Liver (tissue), 9 donors: Measurements from ENCODE around the gene TEX19. TPM values are rescaled to one million over a fixed set of nuclear protein-coding genes. Genes with fewer than 3 reads are reported as not detected.

Experiments
- DNase-seq: peaks from one replicate; pipeline ENCODE4 v3.0.0-alpha.2; 2017; ENCODE audit warnings: low spot score
- H3K27ac ChIP-seq, 2 donors: one replicate each; pipeline ENCODE4 v1.7.0; 2013; ENCODE audit warnings: inconsistent platforms in 2 of 2, low read length in 2 of 2, control low read depth in 1 of 2, low read depth in 1 of 2, mild to moderate bottlenecking in 1 of 2
- H3K27me3 ChIP-seq, 4 donors: one replicate each; pipeline versions ENCODE4 v1.6.1 to v1.7.0; 2013; ENCODE audit warnings: low read length in 3 of 4, inconsistent platforms in 1 of 4, mild to moderate bottlenecking in 1 of 4, moderate library complexity in 1 of 4; ENCODE audit not compliant: control insufficient read depth in 4 of 4, insufficient read depth in 4 of 4
- H3K36me3 ChIP-seq, 4 donors: one replicate each; pipeline versions ENCODE4 v1.6.1 to v1.7.0; 2013; ENCODE audit warnings: low read length in 3 of 4, mild to moderate bottlenecking in 3 of 4, low read depth in 1 of 4, moderate library complexity in 1 of 4; ENCODE audit not compliant: control insufficient read depth in 4 of 4, insufficient read depth in 3 of 4
- H3K4me1 ChIP-seq, 4 donors: one replicate each; pipeline versions ENCODE4 v1.6.1 to v1.7.0; 2013; ENCODE audit warnings: low read length in 3 of 4, mild to moderate bottlenecking in 3 of 4, moderate library complexity in 1 of 4; ENCODE audit not compliant: control insufficient read depth in 4 of 4, insufficient read depth in 4 of 4
- H3K4me3 ChIP-seq, 3 donors: one replicate each; pipeline versions ENCODE4 v1.6.1 to v1.7.0; 2013; ENCODE audit warnings: low read length in 3 of 3, control low read depth in 1 of 3, low read depth in 1 of 3, mild to moderate bottlenecking in 1 of 3
- H3K9ac ChIP-seq, 2 donors: one replicate each; pipeline ENCODE4 v1.7.0; 2013; ENCODE audit warnings: low read length in 2 of 2, mild to moderate bottlenecking in 2 of 2, moderate library complexity in 2 of 2, control low read depth in 1 of 2, low read depth in 1 of 2
- H3K9me3 ChIP-seq, 4 donors: one replicate each; pipeline versions ENCODE4 v1.6.1 to v1.7.0; 2013; ENCODE audit warnings: low read length in 3 of 4; ENCODE audit not compliant: control insufficient read depth in 4 of 4
- EGR1 ChIP-seq, 2 donors: IDR thresholded peaks; 2 replicates each; pipeline ENCODE4 v1.6.1; 2016 to 2018; ENCODE audit warnings: antibody characterized with exemption in 2 of 2, low read depth in 2 of 2
- FOXA1 ChIP-seq: IDR thresholded peaks from 2 replicates; pipeline ENCODE4 v1.6.1; 2016; ENCODE audit warnings: antibody characterized with exemption
- FOXA2 ChIP-seq: IDR thresholded peaks from 2 replicates; pipeline ENCODE4 v1.6.1; 2016; ENCODE audit warnings: antibody characterized with exemption
- GABPA ChIP-seq, 2 donors: IDR thresholded peaks in 1 of 2; conservative IDR thresholded peaks in 1 of 2; 2 replicates each; pipeline ENCODE4 v1.6.1; 2016; ENCODE audit warnings: antibody characterized with exemption in 2 of 2, mild to moderate bottlenecking in 1 of 2, moderate library complexity in 1 of 2
- HNF4A ChIP-seq, 2 donors: conservative IDR thresholded peaks; 2 replicates each; pipeline ENCODE4 v1.6.1; 2016; ENCODE audit warnings: antibody characterized with exemption in 2 of 2, mild to moderate bottlenecking in 2 of 2
- HNF4G ChIP-seq: IDR thresholded peaks from 2 replicates; pipeline ENCODE4 v1.6.1; 2016; ENCODE audit warnings: antibody characterized with exemption
- JUND ChIP-seq, 2 donors: IDR thresholded peaks; 2 replicates each; pipeline ENCODE4 v1.6.1; 2016; ENCODE audit warnings: antibody characterized with exemption in 2 of 2
- NR2F2 ChIP-seq: IDR thresholded peaks from 2 replicates; pipeline ENCODE4 v1.6.1; 2016; ENCODE audit warnings: antibody characterized with exemption
- RAD21 ChIP-seq, 2 donors: IDR thresholded peaks; 2 replicates each; pipeline ENCODE4 v1.6.1; 2016; ENCODE audit warnings: antibody characterized with exemption in 2 of 2, mild to moderate bottlenecking in 2 of 2
- RXRA ChIP-seq, 2 donors: IDR thresholded peaks; 2 replicates each; pipeline ENCODE4 v1.6.1; 2017 to 2018; ENCODE audit warnings: antibody characterized with exemption in 2 of 2, mild to moderate bottlenecking in 1 of 2
- SP1 ChIP-seq: IDR thresholded peaks from 2 replicates; pipeline ENCODE4 v1.6.1; 2018; ENCODE audit warnings: antibody characterized with exemption, mild to moderate bottlenecking
- TAF1 ChIP-seq: conservative IDR thresholded peaks from 2 replicates; pipeline ENCODE4 v1.6.1; 2016; ENCODE audit warnings: antibody characterized with exemption, mild to moderate bottlenecking
- YY1 ChIP-seq: IDR thresholded peaks from 2 replicates; pipeline ENCODE4 v1.6.1; 2016; ENCODE audit warnings: antibody characterized with exemption, mild to moderate bottlenecking
- WGBS: extraction: QIAGEN DNeasy Blood & Tissue Kit; methylation state at CpG from one replicate; pipeline ENCODE4 v1.1.7; 2013; 5-methylcytosine and 5-hydroxymethylcytosine counted together
- polyA plus RNA-seq, 2 donors: library from polyadenylated mRNA; stranded (reverse) in 1 of 2; unstranded in 1 of 2; fragments of 200-250 nt in 1 of 2; fragments of >200 nt in 1 of 2; fragmentation: Nextera tagmentation in 1 of 2; extraction: Ambion mirVana in 1 of 2; gene quantifications; one replicate each; pipeline versions ENCODE4 v1.2.1 to v1.2.3, GENCODE V29; 2013 to 2015
- total RNA-seq, 2 donors: library from RNA; depleted of rRNA; stranded (reverse); fragments of >200 nt; gene quantifications; one replicate each; pipeline ENCODE4 v1.2.3, GENCODE V29; 2014
- TF ChIP-seq, protein P1 (sequence below): fragments of 150-350 bp; IDR thresholded peaks from 2 replicates; pipeline ENCODE4 v1.5.1; 2017; ENCODE audit warnings: improper control_type of control experiment, low read depth, low read length; ENCODE audit not compliant: missing input control
- TF ChIP-seq, protein P2 (sequence below): IDR thresholded peaks from 2 replicates; pipeline ENCODE4 v1.6.1; 2016; ENCODE audit warnings: antibody characterized with exemption, mild to moderate bottlenecking
- TF ChIP-seq, protein P3 (sequence below): IDR thresholded peaks from 2 replicates; pipeline ENCODE4 v1.6.1; 2016; ENCODE audit warnings: antibody characterized with exemption
- TF ChIP-seq, protein P4 (sequence below): IDR thresholded peaks from 2 replicates; pipeline ENCODE4 v1.6.1; 2016; ENCODE audit warnings: antibody characterized with exemption
- donor health status: healthy.
- donor health status: healthy.
- donor health status: healthy.
- donor health status: healthy.
- donor health status: healthy.

TEX19 gene
- total and polyA plus RNA-seq, 4 donors: 0.14 TPM; not detected in 3

DNA sequence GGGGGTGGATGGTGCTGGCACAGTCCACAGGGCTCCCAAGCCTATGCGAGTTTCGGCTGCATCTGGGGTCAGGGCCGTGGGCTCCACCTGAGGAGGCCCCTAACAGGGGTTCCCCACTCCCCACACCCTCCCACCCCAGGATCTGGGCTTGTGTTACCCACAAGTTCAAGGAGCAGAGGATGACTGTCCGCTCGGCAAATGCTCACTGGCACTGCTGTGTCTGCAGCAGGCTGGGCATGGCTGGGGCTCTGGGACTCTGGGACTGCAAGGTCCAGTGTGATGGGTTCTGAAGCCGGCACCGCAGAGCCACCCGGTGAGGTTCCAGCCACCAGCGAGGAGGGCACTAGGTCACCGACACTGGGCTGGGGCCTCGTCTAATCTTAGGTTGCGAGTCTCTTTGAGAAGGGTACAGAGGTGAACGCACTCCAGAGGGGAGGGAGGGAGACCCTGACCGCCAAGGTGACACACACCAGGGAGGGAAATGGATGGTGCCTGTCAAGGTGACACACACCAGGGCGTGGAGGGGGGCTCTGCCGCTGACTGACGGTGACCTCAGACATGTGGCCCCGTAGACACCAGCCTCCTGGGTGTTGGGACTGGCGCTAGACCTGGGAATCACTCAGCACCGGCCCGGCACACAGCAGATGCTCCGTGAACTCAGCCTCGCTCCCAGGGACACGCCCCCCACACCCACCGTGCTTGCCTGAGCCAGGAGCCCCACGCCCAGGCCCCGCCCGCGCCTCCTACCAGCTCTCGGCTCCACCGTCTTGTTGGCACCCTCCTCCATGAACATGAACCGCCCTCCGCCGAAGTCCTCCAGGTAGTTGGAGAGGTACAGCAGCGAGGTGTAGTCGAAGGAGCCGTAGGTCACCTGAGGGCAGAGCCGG, 38.6 kb downstream of the TEX19 start:
- Histone ChIP-seq H3K9me3 (no peaks in the 10 kb centered on the region), H3K27ac (no peak overlapping the region), H3K36me3 (peaks cover 0 to 6% (median 4%) of the 10 kb centered on the region in 4 donors), H3K4me1 (peaks cover 0 to 1% (median under 1%) of the 10 kb centered on the region in 4 donors), H3K9ac (no peak overlapping the region), H3K27me3 (no peaks in the 10 kb centered on the region), H3K4me3 (no peak overlapping the region)
- TF ChIP-seq, protein P1, sequence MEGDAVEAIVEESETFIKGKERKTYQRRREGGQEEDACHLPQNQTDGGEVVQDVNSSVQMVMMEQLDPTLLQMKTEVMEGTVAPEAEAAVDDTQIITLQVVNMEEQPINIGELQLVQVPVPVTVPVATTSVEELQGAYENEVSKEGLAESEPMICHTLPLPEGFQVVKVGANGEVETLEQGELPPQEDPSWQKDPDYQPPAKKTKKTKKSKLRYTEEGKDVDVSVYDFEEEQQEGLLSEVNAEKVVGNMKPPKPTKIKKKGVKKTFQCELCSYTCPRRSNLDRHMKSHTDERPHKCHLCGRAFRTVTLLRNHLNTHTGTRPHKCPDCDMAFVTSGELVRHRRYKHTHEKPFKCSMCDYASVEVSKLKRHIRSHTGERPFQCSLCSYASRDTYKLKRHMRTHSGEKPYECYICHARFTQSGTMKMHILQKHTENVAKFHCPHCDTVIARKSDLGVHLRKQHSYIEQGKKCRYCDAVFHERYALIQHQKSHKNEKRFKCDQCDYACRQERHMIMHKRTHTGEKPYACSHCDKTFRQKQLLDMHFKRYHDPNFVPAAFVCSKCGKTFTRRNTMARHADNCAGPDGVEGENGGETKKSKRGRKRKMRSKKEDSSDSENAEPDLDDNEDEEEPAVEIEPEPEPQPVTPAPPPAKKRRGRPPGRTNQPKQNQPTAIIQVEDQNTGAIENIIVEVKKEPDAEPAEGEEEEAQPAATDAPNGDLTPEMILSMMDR: no peak
- TF ChIP-seq FOXA2 (no peak), RXRA (IDR thresholded peaks at IDR 0.05) (no peak), SP1 (no peak), FOXA1 (no peak), HNF4G (no peak), EGR1 (IDR thresholded peaks at IDR 0.05; ENCODE audit: low read depth in 2 of 2) (no peak), RAD21 (IDR thresholded peaks at IDR 0.05) (no peak), TAF1 (no peak), GABPA (IDR thresholded peaks at IDR 0.05 in 1 of 2, conservative IDR thresholded peaks at IDR 0.05 in 1 of 2) (no peak), JUND (IDR thresholded peaks at IDR 0.05) (no peak), HNF4A (conservative IDR thresholded peaks at IDR 0.05) (no peak), NR2F2 (no peak)
- TF ChIP-seq, protein P2, sequence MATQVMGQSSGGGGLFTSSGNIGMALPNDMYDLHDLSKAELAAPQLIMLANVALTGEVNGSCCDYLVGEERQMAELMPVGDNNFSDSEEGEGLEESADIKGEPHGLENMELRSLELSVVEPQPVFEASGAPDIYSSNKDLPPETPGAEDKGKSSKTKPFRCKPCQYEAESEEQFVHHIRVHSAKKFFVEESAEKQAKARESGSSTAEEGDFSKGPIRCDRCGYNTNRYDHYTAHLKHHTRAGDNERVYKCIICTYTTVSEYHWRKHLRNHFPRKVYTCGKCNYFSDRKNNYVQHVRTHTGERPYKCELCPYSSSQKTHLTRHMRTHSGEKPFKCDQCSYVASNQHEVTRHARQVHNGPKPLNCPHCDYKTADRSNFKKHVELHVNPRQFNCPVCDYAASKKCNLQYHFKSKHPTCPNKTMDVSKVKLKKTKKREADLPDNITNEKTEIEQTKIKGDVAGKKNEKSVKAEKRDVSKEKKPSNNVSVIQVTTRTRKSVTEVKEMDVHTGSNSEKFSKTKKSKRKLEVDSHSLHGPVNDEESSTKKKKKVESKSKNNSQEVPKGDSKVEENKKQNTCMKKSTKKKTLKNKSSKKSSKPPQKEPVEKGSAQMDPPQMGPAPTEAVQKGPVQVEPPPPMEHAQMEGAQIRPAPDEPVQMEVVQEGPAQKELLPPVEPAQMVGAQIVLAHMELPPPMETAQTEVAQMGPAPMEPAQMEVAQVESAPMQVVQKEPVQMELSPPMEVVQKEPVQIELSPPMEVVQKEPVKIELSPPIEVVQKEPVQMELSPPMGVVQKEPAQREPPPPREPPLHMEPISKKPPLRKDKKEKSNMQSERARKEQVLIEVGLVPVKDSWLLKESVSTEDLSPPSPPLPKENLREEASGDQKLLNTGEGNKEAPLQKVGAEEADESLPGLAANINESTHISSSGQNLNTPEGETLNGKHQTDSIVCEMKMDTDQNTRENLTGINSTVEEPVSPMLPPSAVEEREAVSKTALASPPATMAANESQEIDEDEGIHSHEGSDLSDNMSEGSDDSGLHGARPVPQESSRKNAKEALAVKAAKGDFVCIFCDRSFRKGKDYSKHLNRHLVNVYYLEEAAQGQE: no peak
- no peak for DNase-seq
- WGBS: 93% methylated on average over 38 of the region's 38 CpGs

DNA sequence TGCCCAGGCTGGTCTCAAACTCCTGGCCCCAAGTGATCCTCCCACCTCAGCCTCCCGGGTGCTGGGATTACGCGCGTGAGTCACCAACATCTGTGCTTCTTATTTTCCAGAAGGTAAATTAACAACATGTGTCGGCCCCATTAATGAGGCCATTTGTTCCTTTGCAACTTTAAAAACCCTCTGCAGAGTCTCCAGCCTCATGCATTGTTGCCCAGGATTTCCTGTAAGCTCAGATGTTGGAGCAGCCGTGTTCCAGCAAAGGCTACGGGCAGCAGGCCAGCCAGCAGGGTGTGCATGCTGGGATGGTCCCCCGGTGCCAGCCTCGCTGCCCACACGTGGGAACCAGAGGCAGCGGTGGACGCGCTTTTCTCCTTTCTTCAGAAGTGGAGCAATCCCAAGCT, 40.0 kb downstream of the TEX19 start:
- H3K9ac ChIP-seq: no peak overlapping the region
- H3K4me3 ChIP-seq: no peak overlapping the region
- DNase-seq: no peak
- H3K36me3 ChIP-seq: peaks cover 0 to 8% (median 2%) of the 10 kb centered on the region in 4 donors
- no peak overlapping the region for H3K27ac ChIP-seq
- no peaks in the 10 kb centered on the region for H3K9me3 ChIP-seq
- WGBS: 91% methylated on average over 13 of the region's 13 CpGs
- no peaks in the 10 kb centered on the region for H3K27me3 ChIP-seq
- peaks cover 0 to 4% (median 2%) of the 10 kb centered on the region in 4 donors for H3K4me1 ChIP-seq
- TF ChIP-seq NR2F2: no peak
- TF ChIP-seq RAD21 (IDR thresholded peaks at IDR 0.05): no peak
- no peak for TF ChIP-seq FOXA1
- TF ChIP-seq, protein P2: no peak
- TF ChIP-seq SP1: no peak
- TF ChIP-seq HNF4A (conservative IDR thresholded peaks at IDR 0.05): no peak
- no peak for TF ChIP-seq JUND (IDR thresholded peaks at IDR 0.05)
- no peak for TF ChIP-seq TAF1
- TF ChIP-seq, protein P3, sequence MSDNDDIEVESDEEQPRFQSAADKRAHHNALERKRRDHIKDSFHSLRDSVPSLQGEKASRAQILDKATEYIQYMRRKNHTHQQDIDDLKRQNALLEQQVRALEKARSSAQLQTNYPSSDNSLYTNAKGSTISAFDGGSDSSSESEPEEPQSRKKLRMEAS: no peak
- TF ChIP-seq, protein P4, sequence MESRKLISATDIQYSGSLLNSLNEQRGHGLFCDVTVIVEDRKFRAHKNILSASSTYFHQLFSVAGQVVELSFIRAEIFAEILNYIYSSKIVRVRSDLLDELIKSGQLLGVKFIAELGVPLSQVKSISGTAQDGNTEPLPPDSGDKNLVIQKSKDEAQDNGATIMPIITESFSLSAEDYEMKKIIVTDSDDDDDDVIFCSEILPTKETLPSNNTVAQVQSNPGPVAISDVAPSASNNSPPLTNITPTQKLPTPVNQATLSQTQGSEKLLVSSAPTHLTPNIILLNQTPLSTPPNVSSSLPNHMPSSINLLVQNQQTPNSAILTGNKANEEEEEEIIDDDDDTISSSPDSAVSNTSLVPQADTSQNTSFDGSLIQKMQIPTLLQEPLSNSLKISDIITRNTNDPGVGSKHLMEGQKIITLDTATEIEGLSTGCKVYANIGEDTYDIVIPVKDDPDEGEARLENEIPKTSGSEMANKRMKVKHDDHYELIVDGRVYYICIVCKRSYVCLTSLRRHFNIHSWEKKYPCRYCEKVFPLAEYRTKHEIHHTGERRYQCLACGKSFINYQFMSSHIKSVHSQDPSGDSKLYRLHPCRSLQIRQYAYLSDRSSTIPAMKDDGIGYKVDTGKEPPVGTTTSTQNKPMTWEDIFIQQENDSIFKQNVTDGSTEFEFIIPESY: no peak
- TF ChIP-seq FOXA2: no peak
- TF ChIP-seq HNF4G: no peak
- no peak for TF ChIP-seq YY1
